GM19239 (cell line): Measurements from ENCODE around the gene IQSEC3.
"Not testable (repeated sequence)": the region's sequence is repeated elsewhere in the genome, so short reads cannot be mapped to it uniquely, and the experiment has no call there.

ENCODE experiments used
- DNase-seq: peaks from one replicate; pipeline ENCODE4 v3.0.0; 2011; ENCODE audit warnings: low spot score; ENCODE audit not compliant: insufficient read length
- FAIRE-seq: peaks from 2 replicates; lab custom pipeline; 2011; peaks lifted over from hg19 to GRCh38; lab: Jason Lieb, UNC

IQSEC3 gene

GRCh38 chr12:208813-209212 lies 142.2 kb downstream of the IQSEC3 start:
- no peak for DNase-seq
- FAIRE-seq = no peak

GRCh38 chr12:209246-209645 lies 142.7 kb downstream of the IQSEC3 start:
- no peak for FAIRE-seq
- no peak for DNase-seq

- DNase-seq (no peak), FAIRE-seq (no peak)
These were observed 143.3 kb downstream of the IQSEC3 start for GRCh38 chr12:209851-210250.

GRCh38 chr12:210277-211141 lies 143.9 kb downstream of the IQSEC3 start:
- FAIRE-seq = no peak
- no peak for DNase-seq

GRCh38 chr12:211142-211465 lies 144.5 kb downstream of the IQSEC3 start:
- no peak for DNase-seq
- FAIRE-seq = no peak

GRCh38 chr12:211639-212414 lies 145.3 kb downstream of the IQSEC3 start:
- DNase-seq = no peak
- FAIRE-seq = no peak

- FAIRE-seq = no peak
- no peak for DNase-seq
These were observed 145.8 kb downstream of the IQSEC3 start for GRCh38 chr12:212415-212714.

GRCh38 chr12:212715-213526 lies 146.4 kb downstream of the IQSEC3 start:
- FAIRE-seq (no peak), DNase-seq (no peak)

GRCh38 chr12:213527-213932 lies 147.0 kb downstream of the IQSEC3 start:
- no peak for FAIRE-seq
- no peak for DNase-seq

GRCh38 chr12:214003-214741 lies 147.6 kb downstream of the IQSEC3 start, which contains the start of gene SLC6A12:
TSS of gene SLC6A12 (minus strand) at chr12:214157. CDS start at chr12:209986, 4,171 bp downstream.
- FAIRE-seq (no peak), DNase-seq (no peak)

GRCh38 chr12:215116-215515 lies 148.5 kb downstream of the IQSEC3 start:
- FAIRE-seq (no peak), DNase-seq (no peak)

- DNase-seq, FAIRE-seq: not testable (repeated sequence)
These were observed 150.5 kb downstream of the IQSEC3 start for GRCh38 chr12:217029-217428.

- DNase-seq = no peak
- FAIRE-seq = no peak
These were observed 151.7 kb downstream of the IQSEC3 start for GRCh38 chr12:218221-218620.

- FAIRE-seq (no peak), DNase-seq (no peak)
These were observed 152.4 kb downstream of the IQSEC3 start for GRCh38 chr12:218728-219590.

GRCh38 chr12:219891-220352 lies 153.4 kb downstream of the IQSEC3 start:
- FAIRE-seq (no peak), DNase-seq (peak; percentile 67)

- FAIRE-seq (no peak), DNase-seq (no peak)
These were observed 153.9 kb downstream of the IQSEC3 start for GRCh38 chr12:220491-220890.

- FAIRE-seq (no peak), DNase-seq (no peak)
These were observed 154.5 kb downstream of the IQSEC3 start for GRCh38 chr12:220946-221550.

- DNase-seq (no peak), FAIRE-seq (no peak)
These were observed 155.2 kb downstream of the IQSEC3 start for GRCh38 chr12:221736-222135.

GRCh38 chr12:223841-224240 lies 157.3 kb downstream of the IQSEC3 start:
- FAIRE-seq (no peak), DNase-seq (no peak)
